SU-DHL-6 (cell line): ENCODE data around the gene ADCY7.

ENCODE experiments used
- H2AFZ ChIP-seq: fragments of 200-600 bp; sonication (generic); 2 replicates; pipeline ENCODE4 v1.6.1; 2014; ENCODE audit warnings: low read depth, mild to moderate bottlenecking, moderate library complexity, mixed read lengths, antibody characterized with exemption, low read length; ENCODE audit not compliant: severe bottlenecking
- H3F3A ChIP-seq: fragments of 200-600 bp; shearing (Covaris generic); 2 replicates; pipeline ENCODE4 v1.6.0; 2016; ENCODE audit warnings: antibody characterized with exemption, mild to moderate bottlenecking; ENCODE audit not compliant: insufficient read depth
- H3K27ac ChIP-seq: fragments of 200-600 bp; sonication (generic); 2 replicates; pipeline ENCODE4 v1.5.1; 2016; ENCODE audit warnings: low read depth, mild to moderate bottlenecking, low read length, moderate library complexity, mixed read lengths
- H3K27me3 ChIP-seq: fragments of 200-600 bp; sonication (generic), shearing (Covaris generic); 2 replicates; pipeline ENCODE4 v1.6.0; 2014; ENCODE audit warnings: mild to moderate bottlenecking, low read length
- H3K36me3 ChIP-seq: fragments of 200-600 bp; sonication (generic); 2 replicates; pipeline ENCODE4 v1.6.1; 2014; ENCODE audit warnings: mild to moderate bottlenecking, low read length, mixed read lengths
- H3K4me2 ChIP-seq: fragments of 300-600, 200-600 bp; shearing (Covaris generic), sonication (generic); 2 replicates; pipeline ENCODE4 v1.6.0; 2014; ENCODE audit warnings: low read length, low read depth, mild to moderate bottlenecking; ENCODE audit not compliant: poor library complexity, severe bottlenecking
- H3K4me3 ChIP-seq: fragments of 200-600 bp; sonication (generic); 2 replicates; pipeline ENCODE4 v1.5.1; 2014; ENCODE audit warnings: antibody characterized with exemption, low read length, mild to moderate bottlenecking, mixed read lengths; ENCODE audit not compliant: insufficient read depth, poor library complexity, severe bottlenecking
- H3K79me2 ChIP-seq: fragments of 200-600 bp; sonication (generic); 2 replicates; pipeline ENCODE4 v1.6.1; 2014; ENCODE audit warnings: mild to moderate bottlenecking, low read length, moderate library complexity; ENCODE audit not compliant: insufficient read depth
- H3K9ac ChIP-seq: fragments of 200-600 bp; sonication (generic); 2 replicates; pipeline ENCODE4 v1.7.0; 2014; ENCODE audit warnings: mild to moderate bottlenecking, low read length
- H3K9me2 ChIP-seq: fragments of 200-600 bp; sonication (generic); replicated peaks from 2 replicates; pipeline ENCODE4 v1.6.1; 2014; ENCODE audit warnings: low read length; ENCODE audit not compliant: insufficient read depth
- H3K9me3 ChIP-seq: fragments of 200-600 bp; sonication (generic); 2 replicates; pipeline ENCODE4 v1.6.1; 2014; ENCODE audit warnings: low read length, mixed read lengths; ENCODE audit not compliant: insufficient read depth
- H4K20me1 ChIP-seq: fragments of 200-600 bp; sonication (generic); 2 replicates; pipeline ENCODE4 v1.6.1; 2014; ENCODE audit warnings: low read depth, mild to moderate bottlenecking, antibody characterized with exemption, low read length, moderate library complexity, mixed read lengths
- EZH2phosphoT487 ChIP-seq: fragments of 200-600 bp; sonication (generic), shearing (Covaris generic); conservative IDR thresholded peaks from 2 replicates; pipeline ENCODE4 v1.6.1; 2018; ENCODE audit warnings: mild to moderate bottlenecking, antibody characterized with exemption, low read length, moderate library complexity, mixed read lengths
- TF ChIP-seq, protein P1 (sequence below): fragments of 200-600 bp; sonication (generic); IDR thresholded peaks from one replicate; pipeline ENCODE4 v1.5.1; 2017; ENCODE audit warnings: antibody characterized with exemption, mild to moderate bottlenecking, low read length, moderate library complexity; ENCODE audit not compliant: insufficient read depth, poor library complexity, severe bottlenecking

ADCY7 gene

DNA sequence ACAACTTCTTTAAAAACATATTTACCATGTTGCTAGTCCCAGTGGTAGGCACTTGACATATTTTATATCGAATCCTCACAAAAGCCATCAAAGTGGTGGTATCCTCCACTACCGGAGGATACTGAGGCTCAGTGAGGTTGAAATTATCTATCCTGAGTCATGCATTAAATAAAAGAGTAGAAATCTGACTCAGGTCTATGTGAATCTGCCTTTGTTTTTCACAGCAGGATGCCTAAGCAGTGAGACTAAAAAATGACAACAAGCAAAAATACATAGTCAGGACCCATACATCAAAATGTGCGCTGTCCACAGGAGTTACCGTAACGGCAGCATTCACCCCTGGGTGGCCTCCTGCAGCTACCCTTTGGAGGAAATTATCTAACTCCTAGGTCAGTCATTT lies 84.8 kb downstream of the ADCY7 start:
- no peak overlapping the region for H3K9ac ChIP-seq
- no peaks in the 10 kb centered on the region for H3K9me3 ChIP-seq
- TF ChIP-seq, protein P1, sequence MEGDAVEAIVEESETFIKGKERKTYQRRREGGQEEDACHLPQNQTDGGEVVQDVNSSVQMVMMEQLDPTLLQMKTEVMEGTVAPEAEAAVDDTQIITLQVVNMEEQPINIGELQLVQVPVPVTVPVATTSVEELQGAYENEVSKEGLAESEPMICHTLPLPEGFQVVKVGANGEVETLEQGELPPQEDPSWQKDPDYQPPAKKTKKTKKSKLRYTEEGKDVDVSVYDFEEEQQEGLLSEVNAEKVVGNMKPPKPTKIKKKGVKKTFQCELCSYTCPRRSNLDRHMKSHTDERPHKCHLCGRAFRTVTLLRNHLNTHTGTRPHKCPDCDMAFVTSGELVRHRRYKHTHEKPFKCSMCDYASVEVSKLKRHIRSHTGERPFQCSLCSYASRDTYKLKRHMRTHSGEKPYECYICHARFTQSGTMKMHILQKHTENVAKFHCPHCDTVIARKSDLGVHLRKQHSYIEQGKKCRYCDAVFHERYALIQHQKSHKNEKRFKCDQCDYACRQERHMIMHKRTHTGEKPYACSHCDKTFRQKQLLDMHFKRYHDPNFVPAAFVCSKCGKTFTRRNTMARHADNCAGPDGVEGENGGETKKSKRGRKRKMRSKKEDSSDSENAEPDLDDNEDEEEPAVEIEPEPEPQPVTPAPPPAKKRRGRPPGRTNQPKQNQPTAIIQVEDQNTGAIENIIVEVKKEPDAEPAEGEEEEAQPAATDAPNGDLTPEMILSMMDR, result no peak
- no peak for TF ChIP-seq EZH2phosphoT487
- H3K36me3 ChIP-seq, result peaks cover 43% of the 10 kb centered on the region
- H3K4me2 ChIP-seq, result no peak overlapping the region
- H3K27ac ChIP-seq, result no peak overlapping the region
- no peak overlapping the region for H2AFZ ChIP-seq
- no peaks in the 10 kb centered on the region for H3K27me3 ChIP-seq
- H4K20me1 ChIP-seq, result no peaks in the 10 kb centered on the region
- H3K9me2 ChIP-seq, result no peaks in the 10 kb centered on the region
- no peak overlapping the region for H3K4me3 ChIP-seq
- H3F3A ChIP-seq, result peaks cover 13% of the 10 kb centered on the region; the same call in 1 of the 2 replicates
- peaks cover 11% of the 10 kb centered on the region; the same call in 1 of the 2 replicates for H3K79me2 ChIP-seq

DNA sequence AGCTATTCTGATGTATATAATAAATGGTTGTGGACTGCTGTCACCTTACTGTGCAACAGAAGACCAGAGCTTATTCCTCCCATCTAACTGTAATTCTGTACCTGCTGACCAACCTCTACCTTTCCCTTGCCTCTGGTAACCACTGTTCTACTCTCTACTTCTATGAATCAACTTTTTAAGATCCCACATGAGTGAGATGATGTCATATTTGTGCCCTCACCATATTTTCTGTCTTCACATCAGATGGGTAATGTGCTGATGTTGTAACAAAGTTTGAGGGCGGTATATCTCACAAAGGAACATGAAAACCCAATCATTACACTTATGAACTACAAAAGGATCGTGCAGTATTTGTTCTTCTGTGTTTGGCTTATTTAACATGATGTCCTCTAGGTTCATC lies 85.6 kb downstream of the ADCY7 start:
- Histone ChIP-seq H3K79me2 (peaks cover 14% of the 10 kb centered on the region; the same call in 1 of the 2 replicates), H3K9me3 (no peaks in the 10 kb centered on the region), H3K9me2 (no peaks in the 10 kb centered on the region), H3F3A (peaks cover 20% of the 10 kb centered on the region), H3K27me3 (no peaks in the 10 kb centered on the region), H4K20me1 (no peaks in the 10 kb centered on the region), H3K4me3 (no peak overlapping the region), H3K9ac (no peak overlapping the region), H3K27ac (no peak overlapping the region), H3K4me2 (no peak overlapping the region), H2AFZ (no peak overlapping the region), H3K36me3 (peaks cover 43% of the 10 kb centered on the region)
- TF ChIP-seq EZH2phosphoT487, result no peak
- TF ChIP-seq, protein P1, result no peak

DNA sequence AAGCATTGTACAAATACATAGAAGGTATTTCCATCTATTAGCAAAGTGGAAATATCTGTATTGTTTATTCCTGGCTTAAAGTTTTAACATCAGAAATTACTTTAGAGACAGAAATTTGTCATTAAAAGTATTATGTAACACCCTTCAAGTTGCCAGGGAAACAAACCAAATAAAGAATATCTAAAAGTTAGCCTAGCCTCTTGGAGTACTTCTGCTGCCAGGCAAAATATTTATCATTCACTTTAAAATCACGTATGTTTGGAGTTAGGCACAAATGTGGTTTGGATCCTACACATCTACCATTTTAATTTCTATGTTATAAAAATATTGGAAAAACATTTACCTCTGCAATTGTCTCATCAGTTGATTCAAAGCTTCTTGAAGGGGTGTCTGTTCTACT lies 87.7 kb downstream of the ADCY7 start:
- H3K9me3 ChIP-seq, result no peaks in the 10 kb centered on the region
- no peak overlapping the region for H3K9ac ChIP-seq
- H4K20me1 ChIP-seq, result no peaks in the 10 kb centered on the region
- H3K79me2 ChIP-seq, result peaks cover 35% of the 10 kb centered on the region
- no peak overlapping the region for H2AFZ ChIP-seq
- peaks cover 43% of the 10 kb centered on the region for H3K36me3 ChIP-seq
- no peak overlapping the region for H3K4me2 ChIP-seq
- H3F3A ChIP-seq, result peaks cover 22% of the 10 kb centered on the region
- TF ChIP-seq, protein P1, result no peak
- TF ChIP-seq EZH2phosphoT487, result no peak
- H3K4me3 ChIP-seq, result no peak overlapping the region
- H3K27ac ChIP-seq, result no peak overlapping the region
- no peaks in the 10 kb centered on the region for H3K27me3 ChIP-seq
- no peaks in the 10 kb centered on the region for H3K9me2 ChIP-seq
